Central memory CD8-positive, alpha-beta T cell (primary cell): Measurements from ENCODE around the gene C12orf42.
"Not testable (repeated sequence)": the region's sequence is repeated elsewhere in the genome, so short reads cannot be mapped to it uniquely, and the experiment has no call there.

Source experiments
- ATAC-seq: fragments of 150-1000 bp; cut with Tn5 transposase; replicated peaks from 2 replicates; pipeline ENCODE4 v1.10.0; 2022; ENCODE audit warnings: mild to moderate bottlenecking, moderate FRiP score, moderate number of reproducible peaks; ENCODE audit not compliant: poor library complexity, severe bottlenecking; ENCODE audit errors: extremely low read depth
- DNase-seq, 2 donors: peaks; one replicate each; pipeline ENCODE4 v3.0.0; 2021; ENCODE audit warnings: low spot score in 2 of 2
- H3K27ac Mint-ChIP-seq: one replicate; pipeline ENCODE4 v1.8.0; 2022; ENCODE audit warnings: low read depth, mild to moderate bottlenecking, moderate library complexity, mixed read lengths
- H3K27me3 Mint-ChIP-seq: one replicate; pipeline ENCODE4 v1.8.0; 2022; ENCODE audit warnings: mixed read lengths
- H3K36me3 Mint-ChIP-seq: one replicate; pipeline ENCODE4 v1.8.0; 2022; ENCODE audit warnings: mild to moderate bottlenecking, moderate library complexity, mixed read lengths; ENCODE audit not compliant: insufficient read depth
- H3K4me1 Mint-ChIP-seq: one replicate; pipeline ENCODE4 v1.8.0; 2022; ENCODE audit warnings: mixed read lengths
- H3K4me3 Mint-ChIP-seq: one replicate; pipeline ENCODE4 v1.8.0; 2022; ENCODE audit warnings: mild to moderate bottlenecking, moderate library complexity, mixed read lengths
- H3K9me3 Mint-ChIP-seq: one replicate; pipeline ENCODE4 v1.8.0; 2022; ENCODE audit warnings: mixed read lengths

C12orf42 gene

GRCh38 chr12:103434165-103435105 lies 61.3 kb downstream of the C12orf42 start:
- Mint-ChIP-seq H3K4me3 (peak overlapping the region; percentile 78), H3K27ac (peak overlapping the region; percentile 78)
- not testable (repeated sequence) for ATAC-seq, H3K9me3 Mint-ChIP-seq, H3K27me3 Mint-ChIP-seq, H3K4me1 Mint-ChIP-seq, H3K36me3 Mint-ChIP-seq
- DNase-seq: peak in 1 of 2 donors; percentile 27

DNA sequence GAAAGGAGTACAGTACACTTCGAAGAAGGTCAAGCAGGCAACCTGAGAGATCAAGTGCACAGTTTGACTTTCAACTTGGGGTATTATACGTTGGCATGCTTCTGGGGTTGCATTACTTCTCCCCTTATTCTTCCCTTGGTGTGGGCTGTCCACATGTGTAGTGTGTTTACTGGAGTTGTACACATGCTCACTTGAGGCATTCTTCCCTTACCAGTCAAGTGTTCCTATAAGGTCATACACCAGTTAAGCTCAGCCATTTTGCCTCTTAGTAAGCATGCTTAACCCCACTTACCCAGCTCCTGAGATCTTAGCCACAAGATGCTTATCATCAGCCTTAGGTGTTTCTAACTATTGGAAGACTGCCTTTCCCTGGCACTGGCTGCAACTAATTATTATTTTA lies 63.8 kb downstream of the C12orf42 start:
- Mint-ChIP-seq H3K4me1 (peaks cover 6% of the 10 kb centered on the region), H3K4me3 (no peak overlapping the region), H3K9me3 (peaks cover 21% of the 10 kb centered on the region), H3K27me3 (no peaks in the 10 kb centered on the region), H3K27ac (no peak overlapping the region), H3K36me3 (peaks cover 5% of the 10 kb centered on the region)
- DNase-seq (no peak), ATAC-seq (no peak)

GRCh38 chr12:103431387-103431786 lies 64.4 kb downstream of the C12orf42 start:
- DNase-seq (no peak), ATAC-seq (no peak)
- H3K36me3 Mint-ChIP-seq: peaks cover 5% of the 10 kb centered on the region
- no peak overlapping the region for H3K27ac Mint-ChIP-seq
- H3K4me1 Mint-ChIP-seq: peaks cover 10% of the 10 kb centered on the region
- peaks cover 27% of the 10 kb centered on the region for H3K9me3 Mint-ChIP-seq
- H3K27me3 Mint-ChIP-seq: no peaks in the 10 kb centered on the region
- no peak overlapping the region for H3K4me3 Mint-ChIP-seq

- not testable (repeated sequence) for H3K36me3 Mint-ChIP-seq, H3K27ac Mint-ChIP-seq, H3K4me1 Mint-ChIP-seq, H3K27me3 Mint-ChIP-seq, H3K4me3 Mint-ChIP-seq, ATAC-seq, DNase-seq
- peaks cover 29% of the 10 kb centered on the region for H3K9me3 Mint-ChIP-seq
Measured at GRCh38 chr12:103425674-103426073, 70.1 kb downstream of the C12orf42 start.

GRCh38 chr12:103424849-103425586 lies 70.8 kb downstream of the C12orf42 start:
- peaks cover 29% of the 10 kb centered on the region for H3K9me3 Mint-ChIP-seq
- not testable (repeated sequence) for H3K4me3 Mint-ChIP-seq, H3K4me1 Mint-ChIP-seq, H3K27ac Mint-ChIP-seq, DNase-seq, H3K27me3 Mint-ChIP-seq, H3K36me3 Mint-ChIP-seq, ATAC-seq

GRCh38 chr12:103423516-103423910 lies 72.3 kb downstream of the C12orf42 start:
- Mint-ChIP-seq H3K27ac (no peak overlapping the region), H3K27me3 (no peaks in the 10 kb centered on the region), H3K4me3 (no peak overlapping the region), H3K9me3 (peaks cover 24% of the 10 kb centered on the region), H3K4me1 (peaks cover 9% of the 10 kb centered on the region), H3K36me3 (no peaks in the 10 kb centered on the region)
- no peak for ATAC-seq
- DNase-seq: no peak

- ATAC-seq (no peak), DNase-seq (no peak)
- Mint-ChIP-seq H3K27ac (no peak overlapping the region), H3K36me3 (no peaks in the 10 kb centered on the region), H3K9me3 (peaks cover 21% of the 10 kb centered on the region), H3K27me3 (no peaks in the 10 kb centered on the region), H3K4me1 (peaks cover 9% of the 10 kb centered on the region), H3K4me3 (no peak overlapping the region)
Measured at GRCh38 chr12:103422746-103423515, 72.8 kb downstream of the C12orf42 start.

- ATAC-seq: no peak
- H3K27ac Mint-ChIP-seq: no peak overlapping the region
- no peak overlapping the region for H3K4me3 Mint-ChIP-seq
- peaks cover 9% of the 10 kb centered on the region for H3K4me1 Mint-ChIP-seq
- no peaks in the 10 kb centered on the region for H3K27me3 Mint-ChIP-seq
- H3K36me3 Mint-ChIP-seq: no peaks in the 10 kb centered on the region
- H3K9me3 Mint-ChIP-seq: peaks cover 15% of the 10 kb centered on the region
- DNase-seq: no peak
Measured at GRCh38 chr12:103422328-103422727, 73.4 kb downstream of the C12orf42 start.

- Mint-ChIP-seq H3K27me3 (no peaks in the 10 kb centered on the region), H3K4me1 (peaks cover 3% of the 10 kb centered on the region), H3K27ac (no peak overlapping the region), H3K4me3 (no peak overlapping the region), H3K36me3 (no peaks in the 10 kb centered on the region), H3K9me3 (peaks cover 7% of the 10 kb centered on the region)
- no peak for ATAC-seq
- no peak for DNase-seq
Measured at GRCh38 chr12:103421402-103421801, 74.4 kb downstream of the C12orf42 start.

- Mint-ChIP-seq H3K4me1 (no peaks in the 10 kb centered on the region), H3K27ac (no peak overlapping the region), H3K36me3 (no peaks in the 10 kb centered on the region), H3K4me3 (no peak overlapping the region), H3K27me3 (no peaks in the 10 kb centered on the region), H3K9me3 (no peaks in the 10 kb centered on the region)
- ATAC-seq (no peak), DNase-seq (no peak)
Measured at GRCh38 chr12:103415681-103416080, 80.1 kb downstream of the C12orf42 start.

GRCh38 chr12:103401421-103401820 lies 94.3 kb downstream of the C12orf42 start:
- H3K36me3 Mint-ChIP-seq: no peaks in the 10 kb centered on the region

GRCh38 chr12:103399986-103400385 lies 95.8 kb downstream of the C12orf42 start:
- no peak overlapping the region for H3K27ac Mint-ChIP-seq
- H3K27me3 Mint-ChIP-seq: no peaks in the 10 kb centered on the region
- H3K9me3 Mint-ChIP-seq: no peaks in the 10 kb centered on the region
- H3K4me1 Mint-ChIP-seq: no peaks in the 10 kb centered on the region
- ATAC-seq: no peak
- H3K4me3 Mint-ChIP-seq: no peak overlapping the region
- DNase-seq: no peak
- H3K36me3 Mint-ChIP-seq: no peaks in the 10 kb centered on the region

More at GRCh38 chr12:103401421-103401820, 94.3 kb downstream of the C12orf42 start:
- no peaks in the 10 kb centered on the region for H3K9me3 Mint-ChIP-seq
- no peak overlapping the region for H3K27ac Mint-ChIP-seq
- H3K4me1 Mint-ChIP-seq: no peaks in the 10 kb centered on the region
- H3K4me3 Mint-ChIP-seq: no peak overlapping the region
- DNase-seq (no peak), ATAC-seq (no peak)
- H3K27me3 Mint-ChIP-seq: no peaks in the 10 kb centered on the region
